Type B pancreatic cell (in vitro differentiated cells): ENCODE data around the gene TMEM131L. TPM values are rescaled to one million over a fixed set of nuclear protein-coding genes. Genes with fewer than 3 reads are reported as not detected.

ENCODE experiments used
- DNase-seq: peaks from one replicate; pipeline ENCODE4 v3.0.0; 2021; ENCODE audit warnings: mixed read lengths; ENCODE audit not compliant: unreplicated experiment; ENCODE audit errors: extremely low spot score
- H3K27ac Mint-ChIP-seq: 2 replicates; pipeline ENCODE4 v1.8.0; 2021; ENCODE audit warnings: mild to moderate bottlenecking, mixed read lengths
- H3K27me3 Mint-ChIP-seq: 2 replicates; pipeline ENCODE4 v1.8.0; 2021; ENCODE audit warnings: mixed read lengths
- H3K36me3 Mint-ChIP-seq: 2 replicates; pipeline ENCODE4 v1.8.0; 2021; ENCODE audit warnings: mixed read lengths
- H3K4me1 Mint-ChIP-seq: one replicate; pipeline ENCODE4 v1.8.0; 2021; ENCODE audit warnings: mixed read lengths; ENCODE audit not compliant: unreplicated experiment
- H3K4me3 Mint-ChIP-seq: 2 replicates; pipeline ENCODE4 v1.8.0; 2021; ENCODE audit warnings: mild to moderate bottlenecking, mixed read lengths
- H3K9me3 Mint-ChIP-seq: 2 replicates; pipeline ENCODE4 v1.8.0; 2021; ENCODE audit warnings: mixed read lengths
- total RNA-seq: library from RNA; stranded (reverse); gene quantifications from 2 replicates; pipeline ENCODE4 v1.2.1, GENCODE V29; 2021; ENCODE audit warnings: low replicate concordance
- TF ChIP-seq, protein P1 (sequence below): fragments of 200-600 bp; sonication (generic); conservative IDR thresholded peaks from 2 replicates; pipeline ENCODE4 v1.5.0; 2021; ENCODE audit warnings: antibody characterized with exemption, mild to moderate bottlenecking

The TMEM131L gene
- total RNA-seq, 1 donor from 2014 or later: 21.3 TPM

DNA sequence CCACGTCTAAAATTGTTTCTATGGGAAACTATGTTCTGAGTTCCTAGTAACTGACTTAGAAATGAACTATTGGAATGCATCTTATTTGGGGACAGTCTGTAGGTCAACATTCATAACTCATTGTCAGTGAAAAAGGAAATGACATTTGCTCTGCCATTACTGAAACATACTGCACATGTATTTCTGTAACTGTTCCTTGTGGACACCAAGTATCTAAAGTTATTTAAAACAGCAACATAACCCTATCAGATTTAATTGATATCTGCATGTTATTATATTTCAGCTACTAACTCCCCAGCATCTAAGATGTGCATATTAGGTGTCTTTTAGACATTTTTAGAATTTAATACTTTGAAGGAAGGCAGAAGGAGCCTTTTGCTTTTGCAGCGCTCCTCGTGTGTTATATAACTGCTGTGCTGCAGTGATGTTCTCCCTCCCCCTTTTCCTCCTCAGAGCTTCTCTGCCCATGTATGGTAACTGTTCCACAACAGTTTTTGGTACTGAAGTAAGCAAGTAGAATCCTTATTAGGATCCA is 37.2 kb upstream of the TMEM131L start:
- Mint-ChIP-seq H3K36me3 (no peaks in the 10 kb centered on the region), H3K4me1 (peaks cover 17% of the 10 kb centered on the region), H3K27me3 (no peaks in the 10 kb centered on the region), H3K4me3 (no peak overlapping the region), H3K27ac (no peak overlapping the region), H3K9me3 (no peaks in the 10 kb centered on the region)
- TF ChIP-seq, protein P1, sequence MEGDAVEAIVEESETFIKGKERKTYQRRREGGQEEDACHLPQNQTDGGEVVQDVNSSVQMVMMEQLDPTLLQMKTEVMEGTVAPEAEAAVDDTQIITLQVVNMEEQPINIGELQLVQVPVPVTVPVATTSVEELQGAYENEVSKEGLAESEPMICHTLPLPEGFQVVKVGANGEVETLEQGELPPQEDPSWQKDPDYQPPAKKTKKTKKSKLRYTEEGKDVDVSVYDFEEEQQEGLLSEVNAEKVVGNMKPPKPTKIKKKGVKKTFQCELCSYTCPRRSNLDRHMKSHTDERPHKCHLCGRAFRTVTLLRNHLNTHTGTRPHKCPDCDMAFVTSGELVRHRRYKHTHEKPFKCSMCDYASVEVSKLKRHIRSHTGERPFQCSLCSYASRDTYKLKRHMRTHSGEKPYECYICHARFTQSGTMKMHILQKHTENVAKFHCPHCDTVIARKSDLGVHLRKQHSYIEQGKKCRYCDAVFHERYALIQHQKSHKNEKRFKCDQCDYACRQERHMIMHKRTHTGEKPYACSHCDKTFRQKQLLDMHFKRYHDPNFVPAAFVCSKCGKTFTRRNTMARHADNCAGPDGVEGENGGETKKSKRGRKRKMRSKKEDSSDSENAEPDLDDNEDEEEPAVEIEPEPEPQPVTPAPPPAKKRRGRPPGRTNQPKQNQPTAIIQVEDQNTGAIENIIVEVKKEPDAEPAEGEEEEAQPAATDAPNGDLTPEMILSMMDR: no peak
- DNase-seq: no peak

DNA sequence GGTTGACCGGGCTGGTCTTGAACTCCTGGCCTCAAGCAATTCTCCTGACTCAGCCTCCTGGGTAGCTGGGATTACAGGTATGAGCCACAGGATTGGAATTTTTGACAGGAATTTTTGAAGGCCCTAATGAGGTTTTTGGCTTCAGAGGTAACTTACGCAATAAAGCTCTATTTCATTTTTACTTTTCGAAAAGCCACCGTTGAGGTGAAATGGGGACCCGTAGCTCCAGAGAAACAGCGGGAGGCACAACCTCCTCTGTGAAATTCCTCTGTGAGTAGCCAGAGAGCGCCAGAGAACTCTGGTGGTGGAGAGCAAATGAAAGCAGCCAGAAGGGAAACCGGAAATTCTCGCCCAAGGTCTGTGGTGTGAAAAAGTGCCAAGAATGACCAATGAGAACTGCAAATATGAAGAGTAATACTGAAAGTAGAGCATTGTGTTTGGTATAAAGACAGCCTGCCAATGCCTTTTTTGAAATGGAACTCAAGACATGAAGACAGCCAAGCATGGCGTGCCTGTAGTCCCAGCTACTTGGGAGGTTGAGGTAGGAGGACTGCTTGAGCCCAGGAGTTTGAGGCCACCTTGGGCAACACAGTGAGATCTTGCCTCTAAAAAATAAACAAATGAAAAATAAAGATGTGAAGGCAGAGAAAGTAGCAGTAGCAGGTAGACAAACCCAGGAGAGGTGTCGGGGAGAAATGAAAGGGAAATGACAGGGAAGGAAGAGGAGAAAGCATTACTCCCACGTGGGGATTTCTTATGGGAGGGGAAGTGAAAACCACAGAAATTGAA is 33.0 kb upstream of the TMEM131L start:
- TF ChIP-seq, protein P1: peak; percentile 44
- DNase-seq: no peak
- H3K36me3 Mint-ChIP-seq: no peaks in the 10 kb centered on the region
- no peaks in the 10 kb centered on the region for H3K27me3 Mint-ChIP-seq
- H3K4me3 Mint-ChIP-seq: peak overlapping the region; percentile 9
- H3K4me1 Mint-ChIP-seq: peaks cover 17% of the 10 kb centered on the region
- H3K9me3 Mint-ChIP-seq: no peaks in the 10 kb centered on the region
- H3K27ac Mint-ChIP-seq: peak overlapping the region; percentile 55

DNA sequence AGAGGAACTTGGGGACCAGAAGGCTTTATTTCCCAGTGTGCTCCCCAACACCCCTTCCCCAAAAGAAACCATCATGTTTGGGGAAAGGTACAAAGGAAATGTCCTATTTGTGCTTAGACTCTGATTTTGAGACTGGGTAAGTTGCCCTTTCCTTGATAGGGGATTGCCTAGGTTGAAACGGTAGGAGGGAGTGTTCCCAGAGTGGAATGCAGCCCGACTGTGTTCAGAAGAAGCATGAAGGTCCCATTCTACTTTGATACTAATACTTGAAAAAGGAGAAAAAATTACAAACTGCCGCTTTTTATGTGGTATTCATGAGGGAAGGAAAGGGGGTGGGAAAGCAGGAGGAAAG is 32.4 kb upstream of the TMEM131L start:
- DNase-seq: no peak
- H3K36me3 Mint-ChIP-seq: no peaks in the 10 kb centered on the region
- H3K4me3 Mint-ChIP-seq: no peak overlapping the region
- H3K9me3 Mint-ChIP-seq: no peaks in the 10 kb centered on the region
- no peaks in the 10 kb centered on the region for H3K27me3 Mint-ChIP-seq
- TF ChIP-seq, protein P1: no peak
- H3K27ac Mint-ChIP-seq: no peak overlapping the region
- peaks cover 17% of the 10 kb centered on the region for H3K4me1 Mint-ChIP-seq

DNA sequence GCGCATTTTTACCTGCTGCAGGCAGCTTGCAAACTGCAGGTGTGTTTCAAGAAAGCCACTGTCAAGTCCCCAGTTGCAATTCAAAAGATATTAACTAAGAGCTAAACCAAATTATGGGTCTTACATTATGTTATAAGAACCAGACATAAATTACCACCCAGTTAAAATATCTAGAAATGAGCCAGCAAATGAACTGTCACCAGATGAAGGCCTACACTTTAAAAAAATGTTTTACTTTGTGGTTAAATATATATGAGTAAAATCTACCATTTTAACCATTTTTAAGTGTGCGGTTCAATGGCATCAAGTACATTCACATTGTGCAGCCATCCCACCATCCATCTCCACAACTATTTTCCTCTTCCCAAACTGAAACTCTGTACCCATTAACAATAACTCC is 32.0 kb upstream of the TMEM131L start:
- H3K36me3 Mint-ChIP-seq: no peaks in the 10 kb centered on the region
- H3K4me3 Mint-ChIP-seq: no peak overlapping the region
- H3K4me1 Mint-ChIP-seq: peaks cover 13% of the 10 kb centered on the region
- no peak overlapping the region for H3K27ac Mint-ChIP-seq
- TF ChIP-seq, protein P1: no peak
- no peaks in the 10 kb centered on the region for H3K9me3 Mint-ChIP-seq
- no peak for DNase-seq
- no peaks in the 10 kb centered on the region for H3K27me3 Mint-ChIP-seq

DNA sequence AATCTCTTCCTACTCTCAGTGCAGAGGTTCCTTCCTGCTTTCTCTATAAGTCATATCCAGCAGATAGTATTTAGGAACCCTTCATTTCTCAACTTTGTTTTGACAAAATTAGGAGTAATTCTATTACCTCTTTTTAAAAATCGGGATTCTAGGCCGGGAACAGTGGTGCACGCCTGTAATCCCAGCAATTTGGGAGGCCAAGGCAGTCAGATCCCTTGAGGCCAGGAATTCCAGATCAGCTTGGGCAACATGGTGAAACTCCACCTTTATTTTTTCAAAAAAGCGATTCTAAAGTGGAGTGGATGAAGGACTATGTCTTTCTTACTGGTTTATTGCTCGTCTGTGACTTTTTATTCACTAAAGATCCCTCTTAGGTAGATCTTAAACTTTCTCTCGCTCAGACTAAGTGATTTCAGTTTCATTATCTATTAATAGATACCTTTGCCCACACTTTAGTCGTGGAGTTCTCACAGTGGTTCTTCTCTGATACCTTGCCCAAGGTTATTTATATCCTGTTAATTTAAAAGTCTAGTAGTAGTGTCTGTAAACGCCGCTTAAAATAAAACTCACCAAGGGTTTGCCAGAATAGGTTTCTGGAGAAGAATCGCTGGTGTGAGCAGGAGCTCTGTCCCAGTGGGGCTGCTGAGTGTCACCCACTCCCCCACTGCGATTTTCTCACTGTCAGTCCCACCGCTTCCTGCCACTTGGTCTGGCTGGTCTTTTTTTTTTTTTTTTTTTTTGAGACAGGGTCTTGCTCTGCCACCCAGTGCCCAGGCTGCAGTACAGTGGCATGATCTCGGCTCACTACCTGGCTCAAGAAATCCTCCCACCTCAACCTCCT is 27.0 kb upstream of the TMEM131L start:
- no peaks in the 10 kb centered on the region for H3K36me3 Mint-ChIP-seq
- H3K4me1 Mint-ChIP-seq: no peaks in the 10 kb centered on the region
- H3K4me3 Mint-ChIP-seq: no peak overlapping the region
- no peaks in the 10 kb centered on the region for H3K9me3 Mint-ChIP-seq
- H3K27ac Mint-ChIP-seq: no peak overlapping the region
- TF ChIP-seq, protein P1: no peak
- no peaks in the 10 kb centered on the region for H3K27me3 Mint-ChIP-seq
- no peak for DNase-seq
